ENCODE results near the gene ASGR2.

Gene ASGR2

DNA sequence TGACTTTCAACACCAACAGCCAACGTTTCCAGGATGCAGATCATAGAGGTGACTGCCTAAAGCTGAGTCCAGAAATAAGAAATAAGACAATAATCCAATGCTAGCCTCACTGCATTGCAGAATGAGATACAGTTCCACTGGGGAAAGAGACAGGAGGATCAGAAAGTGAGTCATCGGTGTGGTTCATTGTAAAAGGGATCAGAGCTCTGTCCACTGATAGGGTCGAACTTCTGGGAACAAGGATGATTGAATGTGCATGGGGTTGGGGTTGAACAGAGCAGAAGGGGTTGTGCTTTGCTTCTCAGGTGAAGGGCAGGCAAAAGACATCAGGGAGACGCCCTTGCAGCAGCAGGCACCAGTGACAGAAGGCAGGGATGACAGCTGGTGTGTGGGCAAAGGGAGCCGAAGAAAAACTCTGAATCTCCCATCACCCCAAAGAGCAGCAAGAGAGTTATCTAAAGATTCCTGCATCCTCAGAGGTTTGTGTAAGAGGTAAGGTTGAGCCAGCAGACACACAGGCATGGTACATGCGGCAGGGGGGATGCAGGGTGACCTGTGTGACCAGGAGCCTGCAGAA is 51.0 kb downstream of the ASGR2 start:
- TF ChIP-seq, protein P1, sequence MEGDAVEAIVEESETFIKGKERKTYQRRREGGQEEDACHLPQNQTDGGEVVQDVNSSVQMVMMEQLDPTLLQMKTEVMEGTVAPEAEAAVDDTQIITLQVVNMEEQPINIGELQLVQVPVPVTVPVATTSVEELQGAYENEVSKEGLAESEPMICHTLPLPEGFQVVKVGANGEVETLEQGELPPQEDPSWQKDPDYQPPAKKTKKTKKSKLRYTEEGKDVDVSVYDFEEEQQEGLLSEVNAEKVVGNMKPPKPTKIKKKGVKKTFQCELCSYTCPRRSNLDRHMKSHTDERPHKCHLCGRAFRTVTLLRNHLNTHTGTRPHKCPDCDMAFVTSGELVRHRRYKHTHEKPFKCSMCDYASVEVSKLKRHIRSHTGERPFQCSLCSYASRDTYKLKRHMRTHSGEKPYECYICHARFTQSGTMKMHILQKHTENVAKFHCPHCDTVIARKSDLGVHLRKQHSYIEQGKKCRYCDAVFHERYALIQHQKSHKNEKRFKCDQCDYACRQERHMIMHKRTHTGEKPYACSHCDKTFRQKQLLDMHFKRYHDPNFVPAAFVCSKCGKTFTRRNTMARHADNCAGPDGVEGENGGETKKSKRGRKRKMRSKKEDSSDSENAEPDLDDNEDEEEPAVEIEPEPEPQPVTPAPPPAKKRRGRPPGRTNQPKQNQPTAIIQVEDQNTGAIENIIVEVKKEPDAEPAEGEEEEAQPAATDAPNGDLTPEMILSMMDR (conservative IDR thresholded peaks at IDR 0.05): no peak
- TF ChIP-seq ZFX (IDR thresholded peaks at IDR 0.05): no peak
- H3K27ac ChIP-seq: no peak overlapping the region

DNA sequence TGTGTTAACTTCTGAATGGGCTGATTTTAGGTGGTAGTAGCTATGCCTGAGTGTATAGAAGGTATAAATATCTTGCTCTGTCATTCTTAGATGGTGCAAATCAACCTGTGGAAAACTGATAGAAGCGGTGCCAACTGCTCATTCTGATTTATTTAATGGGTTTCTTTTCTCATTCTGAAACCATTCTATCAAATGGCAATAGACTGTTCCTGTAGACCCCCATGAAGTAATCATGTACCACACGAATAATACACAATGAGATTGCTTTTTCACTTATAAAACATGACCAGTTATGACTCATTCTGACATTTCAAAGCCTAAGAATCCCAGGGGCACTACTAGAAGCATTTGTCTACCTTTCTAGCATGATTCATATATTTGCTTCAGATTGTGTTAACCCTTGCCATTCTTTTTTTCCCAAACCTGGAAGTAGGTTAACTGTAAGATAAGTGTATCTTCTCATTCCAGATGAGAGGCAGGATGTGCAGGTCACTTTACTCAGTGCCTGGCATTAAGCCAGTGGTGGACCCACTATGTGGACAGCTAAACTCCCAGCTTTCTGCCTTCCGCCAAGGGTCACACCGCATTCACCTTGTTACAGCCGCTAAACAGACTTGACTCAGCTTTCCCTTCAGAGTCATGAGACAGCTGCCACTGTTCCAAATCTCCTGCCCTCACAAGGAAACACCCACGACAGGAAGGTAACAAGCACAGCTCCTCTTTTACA is 54.3 kb downstream of the ASGR2 start:
- H3K27ac ChIP-seq: no peak overlapping the region
- TF ChIP-seq, protein P1 (conservative IDR thresholded peaks at IDR 0.05): no peak
- TF ChIP-seq ZFX (IDR thresholded peaks at IDR 0.05): no peak

DNA sequence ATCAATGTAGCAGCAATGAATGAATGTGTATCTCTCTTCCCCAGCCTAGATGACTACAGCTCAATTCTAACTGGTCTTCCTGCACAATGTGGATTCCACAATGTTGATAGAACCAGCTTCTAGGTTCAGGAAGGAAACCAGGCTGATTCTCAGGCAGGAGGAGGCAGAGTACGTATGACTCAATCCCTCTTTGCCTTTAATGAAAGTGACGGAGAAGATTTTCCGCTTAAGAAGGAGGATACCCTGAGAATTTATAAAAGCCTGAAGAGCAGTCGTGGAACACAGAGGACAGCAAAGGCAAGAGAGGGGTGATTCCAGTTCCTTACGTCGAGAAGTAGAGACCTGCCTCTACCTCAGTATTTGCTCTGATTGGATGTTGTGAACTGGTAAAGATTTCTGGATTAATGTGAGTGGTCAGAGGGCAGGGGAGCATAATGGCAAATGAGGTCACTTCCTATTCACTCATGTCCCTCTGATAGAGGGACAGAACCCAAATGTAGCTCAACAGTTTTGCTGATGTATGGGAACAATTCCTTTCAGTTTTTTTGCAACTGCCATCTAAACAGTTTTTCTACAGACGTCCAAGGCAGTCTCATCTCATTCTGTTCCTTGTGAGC is 55.7 kb downstream of the ASGR2 start:
- TF ChIP-seq ZFX (IDR thresholded peaks at IDR 0.05): no peak
- TF ChIP-seq, protein P1 (conservative IDR thresholded peaks at IDR 0.05): no peak
- H3K27ac ChIP-seq: no peak overlapping the region

DNA sequence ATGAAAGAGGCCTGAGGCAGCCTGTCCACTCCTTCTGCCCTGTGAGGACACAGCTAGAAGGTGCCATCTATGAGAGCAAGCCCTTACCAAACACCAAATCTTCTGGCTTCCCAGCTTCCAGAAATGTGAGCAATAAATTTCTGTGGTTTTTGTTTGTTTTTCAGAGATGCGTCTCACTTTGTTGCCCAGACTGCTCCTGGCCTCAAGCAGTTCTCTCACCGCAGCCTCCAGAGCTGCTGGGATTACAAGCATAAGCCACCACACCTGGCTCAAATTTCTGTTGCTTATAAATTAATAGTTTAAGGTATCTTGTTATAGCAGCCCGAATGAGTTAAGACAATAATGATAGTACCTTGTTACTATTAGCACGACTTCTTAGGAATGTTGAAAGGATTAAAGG is 58.2 kb downstream of the ASGR2 start:
- TF ChIP-seq, protein P1 (conservative IDR thresholded peaks at IDR 0.05): no peak
- no peak for TF ChIP-seq ZFX (IDR thresholded peaks at IDR 0.05)
- no peak overlapping the region for H3K27ac ChIP-seq
